ENCODE results near the gene RAB7B. TPM values are rescaled to one million over a fixed set of nuclear protein-coding genes. Genes with fewer than 3 reads are reported as not detected.

The RAB7B gene
- total and polyA plus RNA-seq, 9 of the 15 experiments (the other 6 are each of a cell fraction or from before 2014, with no cell fraction given), result 0.03 to 0.29 (median 0.07) TPM; not detected in 4

GRCh38 chr1:206001476-206001888, 1.7 kb downstream of the RAB7B start (continued):
- no peak for TF ChIP-seq ZNF3 (CRISPR knock-in tag; IDR thresholded peaks at IDR 0.05)
- TF ChIP-seq RREB1 (CRISPR knock-in tag; IDR thresholded peaks at IDR 0.05), result no peak
- TF ChIP-seq MTA2 (IDR thresholded peaks at IDR 0.05; ENCODE audit: low read depth), result no peak
- peak; percentile 93 for TF ChIP-seq JUN (IDR thresholded peaks at IDR 0.05; ENCODE audit: borderline replicate concordance, low read depth, low read length)
- peak; percentile 64; the same call in 1 of the 2 replicates for TF ChIP-seq JUN (CRISPR knock-in tag; IDR thresholded peaks at IDR 0.05; ENCODE audit: borderline replicate concordance)
- no peak for TF ChIP-seq SIN3B (IDR thresholded peaks at IDR 0.05; ENCODE audit: low read depth)
- TF ChIP-seq ZNF445 (CRISPR knock-in tag; IDR thresholded peaks at IDR 0.05; ENCODE audit: low read depth), result no peak
- no peak for TF ChIP-seq BRD4 (IDR thresholded peaks at IDR 0.05)
- TF ChIP-seq ZNF354B (CRISPR knock-in tag; IDR thresholded peaks at IDR 0.05), result no peak
- peak; percentile 80 for TF ChIP-seq NFE2 (IDR thresholded peaks at IDR 0.05; ENCODE audit: low read depth)
- peak; percentile 90 for TF ChIP-seq SMARCE1 (IDR thresholded peaks at IDR 0.05)
- TF ChIP-seq PHF20 (IDR thresholded peaks at IDR 0.05; ENCODE audit: partially characterized antibody), result no peak
- no peak for TF ChIP-seq OTX1 (CRISPR knock-in tag; IDR thresholded peaks at IDR 0.05)
- TF ChIP-seq NR4A1 (CRISPR knock-in tag; IDR thresholded peaks at IDR 0.05), result no peak
- no peak for TF ChIP-seq NR4A1 (tag; IDR thresholded peaks at IDR 0.05)
- TF ChIP-seq CHAMP1 (IDR thresholded peaks at IDR 0.05), result no peak
